A549 (cell line): ENCODE measurements around the gene TRIM17. TPM values are rescaled to one million over a fixed set of nuclear protein-coding genes. Genes with fewer than 3 reads are reported as not detected.

Experiments
- ATAC-seq, 2 experiments: fragments of 200-7000 bp in 1 of 2; fragments of >200 bp in 1 of 2; cut with Nextera tagmentation in 1 of 2; cut with Tn5 transposase in 1 of 2; 3 replicates each; pipeline versions ENCODE4 v1.8.0 to v1.9.1; 2018 to 2020; ENCODE audit warnings: mild to moderate bottlenecking in 1 of 2, moderate library complexity in 1 of 2
- CTCF ChIA-PET: fragments of 300-600 bp; sonication (Branson Sonifier 250); formaldehyde crosslinking; extraction: SDS; loops from one replicate; lab custom pipeline; 2021; ENCODE audit warnings: antibody characterized with exemption, inconsistent platforms; lab: Yijun Ruan, JAX
- POLR2A ChIA-PET: fragments of 350-600 bp; formaldehyde crosslinking; extraction: SDS; loops from one replicate; lab custom pipeline; 2021; ENCODE audit warnings: antibody characterized with exemption, inconsistent platforms; lab: Yijun Ruan, JAX
- DNase-seq, 2 experiments: peaks; one replicate each; pipeline versions ENCODE4 v3.0.0 to v3.0.0-alpha.2; 2011 to 2016; ENCODE audit warnings: low read depth in 1 of 2, low spot score in 1 of 2
- FAIRE-seq: peaks from 2 replicates; lab custom pipeline; 2011; peaks lifted over from hg19 to GRCh38; lab: Jason Lieb, UNC
- H3K27ac ChIP-seq, 2 experiments: fragments of >200 bp; sonication (Bioruptor Twin); formaldehyde crosslinking; 3 replicates each; pipeline ENCODE4 v1.5.1; 2016 to 2017
- H3K4me1 ChIP-seq: fragments of >200 bp; sonication (Bioruptor Twin); formaldehyde crosslinking; 3 replicates; pipeline ENCODE4 v1.6.1; 2016
- H3K4me2 ChIP-seq: fragments of >200 bp; sonication (Bioruptor Twin); formaldehyde crosslinking; 3 replicates; pipeline ENCODE4 v1.6.1; 2016
- H3K4me3 ChIP-seq: fragments of >200 bp; sonication (Bioruptor Twin); formaldehyde crosslinking; 3 replicates; pipeline ENCODE4 v1.5.1; 2016
- H3K9me3 ChIP-seq: fragments of >200 bp; sonication (Bioruptor Twin); formaldehyde crosslinking; 3 replicates; pipeline ENCODE4 v1.6.1; 2016
- ATOH8 ChIP-seq: fragments of 250-450 bp; sonication (Bioruptor Pico); IDR thresholded peaks from 2 replicates; pipeline ENCODE4 v1.5.0; 2020; ENCODE audit warnings: low read depth, mild to moderate bottlenecking, moderate library complexity
- CEBPB ChIP-seq, 2 experiments: fragments of >200 bp in 1 of 2; sonication (Bioruptor Twin) in 1 of 2; formaldehyde crosslinking in 1 of 2; IDR thresholded peaks; 2 replicates each; pipeline ENCODE4 v1.6.1; 2012 to 2016
- EHF ChIP-seq: fragments of 250-450 bp; sonication (Bioruptor Pico); IDR thresholded peaks from 2 replicates; pipeline ENCODE4 v1.5.0; 2020; ENCODE audit warnings: mild to moderate bottlenecking
- ESRRA ChIP-seq: fragments of 150-350 bp; IDR thresholded peaks from 2 replicates; pipeline ENCODE4 v1.6.1; 2014; ENCODE audit warnings: mild to moderate bottlenecking, low read length, borderline replicate concordance
- HMGXB4 ChIP-seq: fragments of 250-450 bp; sonication (Bioruptor Pico); IDR thresholded peaks from 2 replicates; pipeline ENCODE4 v1.5.0; 2021; ENCODE audit warnings: mild to moderate bottlenecking, moderate library complexity, borderline replicate concordance
- HOXA7 ChIP-seq: fragments of 250-450 bp; sonication (Bioruptor Pico); IDR thresholded peaks from 2 replicates; pipeline ENCODE4 v1.5.0; 2020; ENCODE audit warnings: mild to moderate bottlenecking, moderate library complexity
- KDM1A ChIP-seq: fragments of 200-600 bp; sonication (generic); IDR thresholded peaks from 2 replicates; pipeline ENCODE4 v1.6.1; 2016; ENCODE audit warnings: low read depth, mild to moderate bottlenecking
- MAZ ChIP-seq: fragments of 150-350 bp; IDR thresholded peaks from 2 replicates; pipeline ENCODE4 v1.6.1; 2014; ENCODE audit warnings: antibody characterized with exemption, low read depth, low read length, borderline replicate concordance
- MYC ChIP-seq: IDR thresholded peaks from 2 replicates; pipeline ENCODE4 v1.6.1; 2012; ENCODE audit warnings: mild to moderate bottlenecking, inconsistent platforms, low read length, improper control_type of control experiment, borderline replicate concordance
- NFE2L2 ChIP-seq: fragments of 150-350 bp; conservative IDR thresholded peaks from 2 replicates; pipeline ENCODE4 v1.6.1; 2014; ENCODE audit warnings: low read length
- NPAS2 ChIP-seq: fragments of 250-450 bp; sonication (Bioruptor Pico); IDR thresholded peaks from 2 replicates; pipeline ENCODE4 v1.8.0; 2022; ENCODE audit warnings: mild to moderate bottlenecking, moderate library complexity, borderline replicate concordance
- PHF8 ChIP-seq: fragments of 200-600 bp; sonication (generic); IDR thresholded peaks from 2 replicates; pipeline ENCODE4 v1.6.1; 2016; ENCODE audit warnings: low read depth, mild to moderate bottlenecking, antibody characterized with exemption, moderate library complexity, borderline replicate concordance
- POLR2A ChIP-seq: IDR thresholded peaks from 2 replicates; pipeline ENCODE4 v1.6.1; 2012; ENCODE audit warnings: mild to moderate bottlenecking, low read length
- REST ChIP-seq: fragments of 200-600 bp; sonication (generic); IDR thresholded peaks from 2 replicates; pipeline ENCODE4 v1.6.1; 2016; ENCODE audit warnings: antibody characterized with exemption, mild to moderate bottlenecking, moderate library complexity
- USF2 ChIP-seq: fragments of 450-650 bp; IDR thresholded peaks from 2 replicates; pipeline ENCODE4 v1.6.1; 2014; ENCODE audit warnings: antibody characterized with exemption
- ZC3H11A ChIP-seq: fragments of 450-650 bp; IDR thresholded peaks from 2 replicates; pipeline ENCODE4 v1.6.1; 2014; ENCODE audit warnings: antibody characterized with exemption, mild to moderate bottlenecking
- WGBS: methylation state at CpG from one replicate; pipeline ENCODE4 v1.1.6; 2017; ENCODE audit errors: missing lambda C conversion rate; 5-methylcytosine and 5-hydroxymethylcytosine counted together
- polyA plus RNA-seq, 4 experiments: library from polyadenylated mRNA; depleted of rRNA in 3 of 4; stranded (reverse); fragments of >200 nt; fragmentation: RNase III in 1 of 4; extraction: RNeasy Plus Mini Kit Qiagen cat#74134 plus additional on column Dnase treatment in 1 of 4; gene quantifications; 2 replicates in 3 of 4; 3 replicates in 1 of 4; pipeline ENCODE4 v1.2.3, GENCODE V29; 2011 to 2017

TRIM17 gene
- polyA plus RNA-seq, 2 of the 4 experiments (the other 2 are of a cell fraction): not detected

- ChIA-PET POLR2A (interaction anchor here (0.5 to 1.1 kb wide), 15 partner anchors 8 to 1354 kb away, joined by 3 to 18 read pairs (median 6); partner anchors contain the start of gene RNF187), CTCF (interaction anchor here (0.6 to 4.4 kb wide), 3 partner anchors 14 to 108 kb away, joined by 4 to 30 read pairs (median 6); no protein-coding TSS in a partner anchor)
- Histone ChIP-seq H3K27ac (peak overlapping the region; percentile 86 to 96), H3K9me3 (no peaks in the 10 kb centered on the region), H3K4me1 (peaks cover 30% of the 10 kb centered on the region), H3K4me3 (peak overlapping the region; percentile 97), H3K4me2 (peak overlapping the region; percentile 86)
- DNase-seq (no peak), FAIRE-seq (no peak), ATAC-seq (peak; percentile 67 to 81)
- 20% methylated on average over 20 of the region's 29 CpGs for WGBS
- TF ChIP-seq ZC3H11A (no peak), POLR2A (peak; percentile 61), PHF8 (peak; percentile 46; the same call in 1 of the 2 replicates)
Measured at GRCh38 chr1:228407106-228408040, 9.3 kb downstream of the TRIM17 start.

- no peak; a peak in 1 of 6 replicates for ATAC-seq
- 0% methylated on average over 1 of the region's 21 CpGs for WGBS
- ChIA-PET POLR2A (interaction anchor here (0.9 to 1.1 kb wide), 2 partner anchors 51 to 192 kb away, joined by 3 to 4 read pairs; no protein-coding TSS in a partner anchor), CTCF (interaction anchor here (1.4 to 4.4 kb wide), 4 partner anchors 12 to 110 kb away, joined by 3 to 30 read pairs (median 4); no protein-coding TSS in a partner anchor)
- no peak for TF ChIP-seq USF2
- Histone ChIP-seq H3K4me3 (peak overlapping the region; percentile 97), H3K9me3 (no peaks in the 10 kb centered on the region), H3K4me2 (peak overlapping the region; percentile 96), H3K4me1 (peaks cover 30% of the 10 kb centered on the region), H3K27ac (peak overlapping the region; percentile 94)
- no peak for FAIRE-seq
- DNase-seq: no peak
Measured at GRCh38 chr1:228405979-228406228, 10.8 kb downstream of the TRIM17 start.

- TF ChIP-seq NFE2L2 (no peak), MYC (no peak), KDM1A (no peak), ATOH8 (CRISPR knock-in tag) (no peak), ESRRA (no peak), HMGXB4 (CRISPR knock-in tag) (no peak), NPAS2 (CRISPR knock-in tag) (no peak), EHF (CRISPR knock-in tag) (no peak), HOXA7 (CRISPR knock-in tag) (no peak), MAZ (no peak), REST (no peak), CEBPB (IDR thresholded peaks at IDR 0.05) (no peak)
- peak overlapping the region; percentile 94 for H3K27ac ChIP-seq
- H3K4me2 ChIP-seq: peak overlapping the region; percentile 96
- no peaks in the 10 kb centered on the region for H3K9me3 ChIP-seq
- peaks cover 30% of the 10 kb centered on the region for H3K4me1 ChIP-seq
- DNase-seq (no peak), FAIRE-seq (no peak), ATAC-seq (no peak)
- CTCF ChIA-PET: interaction anchor here (1.4 to 4.4 kb wide), 4 partner anchors 12 to 110 kb away, joined by 3 to 30 read pairs (median 4); no protein-coding TSS in a partner anchor
- H3K4me3 ChIP-seq: peak overlapping the region; percentile 97
- 30% methylated on average over 11 of the region's 11 CpGs for WGBS
- POLR2A ChIA-PET: no interaction called here
Measured at GRCh38 chr1:228405200-228405978, 11.3 kb downstream of the TRIM17 start.
